ENCODE measurements around the gene SEC63. TPM values are rescaled to one million over a fixed set of nuclear protein-coding genes. Genes with fewer than 3 reads are reported as not detected.
"Not testable (repeated sequence)": the region's sequence is repeated elsewhere in the genome, so short reads cannot be mapped to it uniquely, and the experiment has no call there.

SEC63 gene
- total RNA-seq, 1 donor from 2014 or later, result 154 TPM

DNA sequence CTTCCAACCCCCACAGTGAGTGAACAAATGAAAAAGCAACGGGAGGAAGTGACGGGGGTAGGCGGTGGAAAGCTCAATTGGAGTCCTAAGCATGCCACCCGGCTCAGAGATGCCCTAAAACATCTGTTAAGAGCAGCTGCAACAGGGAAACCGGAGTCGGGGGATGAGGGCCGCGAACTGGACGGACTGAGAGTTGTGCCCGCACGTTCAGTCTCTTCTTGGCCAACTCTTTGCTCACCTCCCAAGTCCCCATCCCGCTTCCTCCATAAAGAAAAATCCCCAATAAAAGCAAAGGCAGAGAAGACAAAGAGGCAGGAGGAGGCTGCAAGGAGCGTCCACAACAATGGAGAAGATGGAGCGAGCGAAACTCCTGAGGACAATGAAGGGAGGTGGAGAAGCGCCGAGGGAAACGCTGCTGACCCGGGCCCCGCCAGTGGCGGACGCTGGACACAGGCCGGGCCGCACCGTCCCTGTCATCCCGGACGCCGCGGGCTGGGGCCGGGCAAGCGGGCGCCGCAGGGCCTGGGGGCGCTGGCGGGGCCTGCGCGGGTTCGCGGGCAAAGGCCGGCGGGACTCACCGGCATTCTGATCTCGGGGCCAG lies 600 bp downstream of the SEC63 start:
- peaks cover 35% of the 10 kb centered on the region for H3K4me1 Mint-ChIP-seq
- H3K27ac Mint-ChIP-seq, result peak overlapping the region; percentile 99
- TF ChIP-seq, protein P1, sequence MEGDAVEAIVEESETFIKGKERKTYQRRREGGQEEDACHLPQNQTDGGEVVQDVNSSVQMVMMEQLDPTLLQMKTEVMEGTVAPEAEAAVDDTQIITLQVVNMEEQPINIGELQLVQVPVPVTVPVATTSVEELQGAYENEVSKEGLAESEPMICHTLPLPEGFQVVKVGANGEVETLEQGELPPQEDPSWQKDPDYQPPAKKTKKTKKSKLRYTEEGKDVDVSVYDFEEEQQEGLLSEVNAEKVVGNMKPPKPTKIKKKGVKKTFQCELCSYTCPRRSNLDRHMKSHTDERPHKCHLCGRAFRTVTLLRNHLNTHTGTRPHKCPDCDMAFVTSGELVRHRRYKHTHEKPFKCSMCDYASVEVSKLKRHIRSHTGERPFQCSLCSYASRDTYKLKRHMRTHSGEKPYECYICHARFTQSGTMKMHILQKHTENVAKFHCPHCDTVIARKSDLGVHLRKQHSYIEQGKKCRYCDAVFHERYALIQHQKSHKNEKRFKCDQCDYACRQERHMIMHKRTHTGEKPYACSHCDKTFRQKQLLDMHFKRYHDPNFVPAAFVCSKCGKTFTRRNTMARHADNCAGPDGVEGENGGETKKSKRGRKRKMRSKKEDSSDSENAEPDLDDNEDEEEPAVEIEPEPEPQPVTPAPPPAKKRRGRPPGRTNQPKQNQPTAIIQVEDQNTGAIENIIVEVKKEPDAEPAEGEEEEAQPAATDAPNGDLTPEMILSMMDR (IDR thresholded peaks at IDR 0.05; ENCODE audit: unreplicated experiment), result no peak
- peak overlapping the region; percentile 97 for H3K4me3 Mint-ChIP-seq
- H3K9me3 Mint-ChIP-seq, result no peaks in the 10 kb centered on the region
- no peaks in the 10 kb centered on the region for H3K27me3 Mint-ChIP-seq (ENCODE audit: low read depth)
- peak; percentile 32 to 48 for DNase-seq (ENCODE audit: low spot score in 2 of 2, unreplicated experiment in 2 of 2)
- peaks cover 5% of the 10 kb centered on the region for H3K36me3 Mint-ChIP-seq

DNA sequence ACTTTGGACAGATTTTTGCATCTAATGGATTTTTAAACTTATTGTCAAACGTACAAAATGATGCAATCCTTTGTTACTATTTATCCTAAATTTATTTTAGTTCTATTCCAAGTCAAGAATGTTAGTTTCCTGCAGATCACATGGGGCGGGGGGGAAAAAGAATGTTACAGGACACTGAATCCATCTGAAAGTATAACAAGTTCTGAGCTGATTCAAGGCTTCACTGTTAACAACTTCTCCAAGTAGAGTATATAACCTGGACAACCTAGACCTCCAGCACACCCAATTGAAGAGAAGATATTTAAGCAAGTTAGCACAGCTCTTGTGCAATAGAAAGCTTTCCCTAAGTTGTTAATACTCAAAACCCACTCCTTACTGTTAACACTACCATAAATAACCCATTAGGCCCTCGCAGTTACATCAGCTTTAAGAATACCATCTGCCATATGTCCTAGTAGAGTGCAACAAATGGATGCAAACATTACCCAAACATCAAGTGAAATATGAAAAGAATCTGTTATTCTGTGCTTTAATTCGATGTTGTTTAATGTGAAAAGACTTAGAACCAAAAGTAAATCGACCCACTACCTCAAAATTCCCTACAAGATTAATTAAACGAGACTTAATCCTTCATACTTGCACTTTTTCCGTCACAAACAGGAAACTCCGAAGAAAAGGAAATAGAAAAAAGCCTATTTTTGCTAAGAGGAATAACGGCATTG lies 1.3 kb downstream of the SEC63 start:
- DNase-seq (ENCODE audit: low spot score in 2 of 2, unreplicated experiment in 2 of 2), result no peak
- H3K4me3 Mint-ChIP-seq, result peak overlapping the region; percentile 97
- H3K27me3 Mint-ChIP-seq (ENCODE audit: low read depth), result no peaks in the 10 kb centered on the region
- peaks cover 5% of the 10 kb centered on the region for H3K36me3 Mint-ChIP-seq
- H3K4me1 Mint-ChIP-seq, result peaks cover 35% of the 10 kb centered on the region
- peak overlapping the region; percentile 99 for H3K27ac Mint-ChIP-seq
- TF ChIP-seq, protein P1 (IDR thresholded peaks at IDR 0.05; ENCODE audit: unreplicated experiment), result no peak
- no peaks in the 10 kb centered on the region for H3K9me3 Mint-ChIP-seq

DNA sequence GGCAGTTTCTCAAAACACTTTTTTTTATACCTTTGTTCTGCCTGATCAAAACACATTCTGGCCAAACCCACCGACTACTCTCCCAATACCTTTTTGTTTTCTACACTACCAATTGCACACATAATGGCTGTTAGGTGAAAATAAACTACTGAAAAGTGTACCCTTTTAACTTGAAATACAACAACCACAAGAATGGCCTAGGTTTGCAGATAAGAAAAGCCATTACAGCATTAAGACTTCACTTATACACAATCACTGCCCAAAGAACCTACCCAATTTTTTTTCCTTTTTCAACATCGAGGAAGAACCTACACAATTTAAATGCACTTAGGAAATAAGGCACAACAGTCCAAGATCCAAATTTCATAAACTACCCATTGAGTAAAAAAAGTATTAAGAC lies 1.8 kb downstream of the SEC63 start:
- peaks cover 5% of the 10 kb centered on the region for H3K36me3 Mint-ChIP-seq
- H3K27ac Mint-ChIP-seq, result peak overlapping the region; percentile 99
- no peak for DNase-seq (ENCODE audit: low spot score in 2 of 2, unreplicated experiment in 2 of 2)
- peaks cover 35% of the 10 kb centered on the region for H3K4me1 Mint-ChIP-seq
- H3K4me3 Mint-ChIP-seq, result peak overlapping the region; percentile 97
- no peaks in the 10 kb centered on the region for H3K27me3 Mint-ChIP-seq (ENCODE audit: low read depth)
- no peaks in the 10 kb centered on the region for H3K9me3 Mint-ChIP-seq
- TF ChIP-seq, protein P1 (IDR thresholded peaks at IDR 0.05; ENCODE audit: unreplicated experiment), result no peak

DNA sequence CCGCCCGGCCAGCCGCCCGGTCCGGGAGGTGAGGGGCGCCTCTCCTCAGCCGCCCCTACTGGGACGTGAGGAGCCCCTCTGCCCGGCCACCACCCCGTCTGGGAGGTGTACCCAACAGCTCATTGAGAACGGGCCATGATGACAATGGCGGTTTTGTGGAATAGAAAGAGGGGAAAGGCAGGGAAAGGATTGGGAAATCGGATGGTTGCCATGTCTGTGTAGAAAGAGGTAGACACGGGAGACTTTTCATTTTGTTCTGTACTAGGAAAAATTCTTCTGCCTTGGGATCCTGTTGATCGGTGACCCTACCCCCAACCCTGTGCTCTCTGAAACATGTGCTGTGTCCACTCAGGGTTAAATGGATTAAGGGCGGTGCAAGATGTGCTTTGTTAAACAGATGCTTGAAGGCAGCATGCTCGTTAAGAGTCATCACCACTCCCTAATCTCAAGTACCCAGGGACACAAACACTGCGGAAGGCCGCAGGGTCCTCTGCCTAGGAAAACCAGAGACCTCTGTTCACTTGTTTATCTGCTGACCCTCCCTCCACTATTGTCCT lies 4.1 kb downstream of the SEC63 start:
- not testable (repeated sequence) for DNase-seq (ENCODE audit: low spot score in 2 of 2, unreplicated experiment in 2 of 2); H3K27me3 Mint-ChIP-seq (ENCODE audit: low read depth); H3K4me3 Mint-ChIP-seq; H3K27ac Mint-ChIP-seq; H3K9me3 Mint-ChIP-seq; H3K36me3 Mint-ChIP-seq
- peaks cover 29% of the 10 kb centered on the region for H3K4me1 Mint-ChIP-seq

DNA sequence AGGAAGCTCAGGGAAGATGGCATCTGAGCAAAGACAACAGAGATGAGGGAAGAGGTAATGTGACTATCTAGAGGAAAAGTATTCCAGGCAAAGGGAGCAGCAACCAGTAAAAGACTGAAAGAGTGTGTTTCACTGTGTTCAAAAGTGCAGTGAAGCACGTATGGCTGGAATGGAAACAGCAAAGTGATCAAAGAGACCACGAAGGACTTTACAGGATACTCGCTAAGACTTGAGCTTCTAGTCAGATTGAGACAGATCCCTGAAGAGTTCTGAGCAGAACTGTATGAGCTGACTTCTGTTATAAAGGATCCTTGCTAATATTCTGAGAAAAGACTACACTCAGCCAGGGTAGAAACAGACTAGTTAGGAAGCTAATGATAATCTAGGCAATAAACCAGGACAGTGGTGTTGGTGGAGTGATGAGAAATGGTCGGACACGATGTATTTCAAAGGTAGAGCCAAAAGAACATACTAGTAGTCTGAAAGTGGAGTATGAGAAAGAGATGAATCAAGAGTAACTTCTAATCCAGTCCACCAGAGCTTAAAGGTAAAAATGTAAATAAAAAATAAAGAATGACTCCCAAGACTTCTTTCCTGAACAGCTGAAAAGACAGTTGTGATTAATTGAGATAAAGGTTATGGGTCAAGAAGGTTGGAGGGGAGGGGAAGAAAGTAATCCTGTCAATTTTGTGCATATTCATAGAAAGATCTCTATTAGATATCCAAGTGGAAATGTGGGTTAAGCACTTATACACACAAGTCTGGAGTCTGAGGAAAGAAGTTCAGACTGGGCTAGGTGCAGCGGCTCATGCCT lies 14.2 kb downstream of the SEC63 start:
- H3K4me3 Mint-ChIP-seq, result no peak overlapping the region
- H3K27me3 Mint-ChIP-seq (ENCODE audit: low read depth), result no peaks in the 10 kb centered on the region
- TF ChIP-seq, protein P1 (IDR thresholded peaks at IDR 0.05; ENCODE audit: unreplicated experiment), result no peak
- no peaks in the 10 kb centered on the region for H3K36me3 Mint-ChIP-seq
- H3K9me3 Mint-ChIP-seq, result no peaks in the 10 kb centered on the region
- DNase-seq (ENCODE audit: low spot score in 2 of 2, unreplicated experiment in 2 of 2), result no peak
- peaks cover 25% of the 10 kb centered on the region for H3K4me1 Mint-ChIP-seq
- H3K27ac Mint-ChIP-seq, result peak overlapping the region; percentile 25

Measured in mesothelial cell of epicardium (in vitro differentiated cells).